MCF 10A (cell line): ENCODE results near the gene NUP54. TPM values are rescaled to one million over a fixed set of nuclear protein-coding genes. Genes with fewer than 3 reads are reported as not detected.

Experiments used
- BruUV-seq: library from RNA; stranded (reverse); fragments of 400-500 nt; replicated peaks from 2 replicates; lab custom pipeline; 2021; lab: Mats Ljungman, UMichigan
- CTCF ChIA-PET: fragments of 300-600 bp; sonication (Branson Sonifier 250); formaldehyde crosslinking; extraction: SDS; loops from one replicate; lab custom pipeline; 2021; ENCODE audit warnings: antibody characterized with exemption, inconsistent platforms; lab: Yijun Ruan, JAX
- POLR2A ChIA-PET: fragments of 300-600, 350-650 bp; sonication (Branson Sonifier 250); formaldehyde crosslinking; extraction: SDS; loops from one replicate; lab custom pipeline; 2020; ENCODE audit warnings: antibody characterized with exemption, inconsistent platforms; lab: Yijun Ruan, JAX
- DNase-seq: peaks from one replicate; pipeline ENCODE4 v3.0.0-alpha.2; 2018; ENCODE audit not compliant: unreplicated experiment
- H3K27ac Mint-ChIP-seq: one replicate; pipeline ENCODE4 v1.8.0; 2022; ENCODE audit warnings: mild to moderate bottlenecking, low read depth, mixed read lengths; ENCODE audit not compliant: unreplicated experiment
- H3K27me3 Mint-ChIP-seq: one replicate; pipeline ENCODE4 v1.8.0; 2022; ENCODE audit warnings: mixed read lengths; ENCODE audit not compliant: insufficient read depth, unreplicated experiment
- H3K36me3 Mint-ChIP-seq: one replicate; pipeline ENCODE4 v1.8.0; 2022; ENCODE audit warnings: mild to moderate bottlenecking, moderate library complexity, mixed read lengths; ENCODE audit not compliant: insufficient read depth, unreplicated experiment
- H3K4me1 Mint-ChIP-seq: one replicate; pipeline ENCODE4 v1.8.0; 2022; ENCODE audit warnings: mixed read lengths; ENCODE audit not compliant: insufficient read depth, unreplicated experiment
- H3K4me3 Mint-ChIP-seq: one replicate; pipeline ENCODE4 v1.8.0; 2022; ENCODE audit warnings: mild to moderate bottlenecking, moderate library complexity, mixed read lengths; ENCODE audit not compliant: unreplicated experiment
- H3K9me3 Mint-ChIP-seq: one replicate; pipeline ENCODE4 v1.8.0; 2022; ENCODE audit warnings: mixed read lengths; ENCODE audit not compliant: unreplicated experiment
- intact Hi-C: fragments of 100-400 bp; cut with micrococcal nuclease; formaldehyde crosslinking; loops from 2 replicates; pipeline ENCODE4 v1.14.1; 2022
- total RNA-seq: library from RNA; stranded (reverse); gene quantifications from 2 replicates; pipeline ENCODE4 v1.2.3, GENCODE V29; 2022
- TF ChIP-seq, protein P1 (sequence below): fragments of 200-600 bp; IDR thresholded peaks from one replicate; pipeline ENCODE4 v1.8.0; 2022; ENCODE audit warnings: antibody characterized with exemption, mild to moderate bottlenecking; ENCODE audit not compliant: unreplicated experiment

The NUP54 gene
- total RNA-seq, 1 experiment from 2014 or later, result 51.5 TPM

DNA sequence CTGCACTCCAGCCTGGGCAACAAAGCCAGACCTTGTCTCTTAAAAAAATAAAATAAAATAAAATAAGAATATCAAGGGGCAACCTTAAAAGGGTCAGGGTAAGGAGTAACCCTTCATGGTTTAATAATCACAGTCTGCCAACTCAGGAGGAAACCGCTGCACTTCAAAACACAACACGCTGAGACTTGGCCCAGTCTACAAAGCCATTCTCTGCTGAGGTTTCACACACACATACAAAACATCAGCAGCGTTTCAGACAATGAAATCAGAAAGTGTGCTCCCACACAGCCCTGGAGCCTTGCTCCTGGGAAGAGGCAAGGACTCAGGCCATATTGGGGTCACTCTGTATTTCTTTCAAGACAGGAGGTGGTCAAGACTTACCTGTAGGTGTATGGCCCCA is 47.1 kb upstream of the NUP54 start:
- H3K27me3 Mint-ChIP-seq, result no peaks in the 10 kb centered on the region
- POLR2A ChIA-PET, result interaction anchor here (0.6 to 0.9 kb wide), 3 partner anchors 16 to 471 kb away, joined by 3 read pairs; partner anchors contain the start of gene USO1
- intact Hi-C loops, result no loop called here

DNA sequence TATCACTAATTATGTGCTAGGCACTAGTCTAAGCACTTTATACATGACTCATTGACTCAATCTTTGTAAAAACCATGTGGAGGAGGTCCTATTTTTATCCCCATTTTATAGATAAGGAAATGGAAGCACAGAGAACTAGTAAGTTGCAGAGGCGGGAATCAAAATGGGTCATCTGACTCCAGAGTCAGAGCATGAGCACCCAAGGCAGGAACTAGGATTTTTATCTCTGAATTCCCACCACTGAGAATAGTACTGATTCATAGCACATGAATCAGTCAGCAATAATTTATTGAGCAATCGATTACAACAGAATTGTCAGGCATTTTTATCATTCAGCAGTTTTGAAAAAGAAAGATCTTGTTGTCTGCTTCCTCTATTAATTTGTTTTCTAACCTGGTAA is 46.1 kb upstream of the NUP54 start:
- H3K27ac Mint-ChIP-seq, result peak overlapping the region; percentile 94
- CTCF ChIA-PET, result interaction anchor here (0.6 to 1.9 kb wide), 2 partner anchors 15 to 60 kb away, joined by 3 to 13 read pairs; no protein-coding TSS in a partner anchor
- no peaks in the 10 kb centered on the region for H3K27me3 Mint-ChIP-seq
- peak overlapping the region; percentile 63 for H3K4me3 Mint-ChIP-seq
- peaks cover 33% of the 10 kb centered on the region for H3K4me1 Mint-ChIP-seq
- H3K9me3 Mint-ChIP-seq, result no peaks in the 10 kb centered on the region
- TF ChIP-seq, protein P1, sequence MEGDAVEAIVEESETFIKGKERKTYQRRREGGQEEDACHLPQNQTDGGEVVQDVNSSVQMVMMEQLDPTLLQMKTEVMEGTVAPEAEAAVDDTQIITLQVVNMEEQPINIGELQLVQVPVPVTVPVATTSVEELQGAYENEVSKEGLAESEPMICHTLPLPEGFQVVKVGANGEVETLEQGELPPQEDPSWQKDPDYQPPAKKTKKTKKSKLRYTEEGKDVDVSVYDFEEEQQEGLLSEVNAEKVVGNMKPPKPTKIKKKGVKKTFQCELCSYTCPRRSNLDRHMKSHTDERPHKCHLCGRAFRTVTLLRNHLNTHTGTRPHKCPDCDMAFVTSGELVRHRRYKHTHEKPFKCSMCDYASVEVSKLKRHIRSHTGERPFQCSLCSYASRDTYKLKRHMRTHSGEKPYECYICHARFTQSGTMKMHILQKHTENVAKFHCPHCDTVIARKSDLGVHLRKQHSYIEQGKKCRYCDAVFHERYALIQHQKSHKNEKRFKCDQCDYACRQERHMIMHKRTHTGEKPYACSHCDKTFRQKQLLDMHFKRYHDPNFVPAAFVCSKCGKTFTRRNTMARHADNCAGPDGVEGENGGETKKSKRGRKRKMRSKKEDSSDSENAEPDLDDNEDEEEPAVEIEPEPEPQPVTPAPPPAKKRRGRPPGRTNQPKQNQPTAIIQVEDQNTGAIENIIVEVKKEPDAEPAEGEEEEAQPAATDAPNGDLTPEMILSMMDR, result no peak
- intact Hi-C loops, result no loop called here
- POLR2A ChIA-PET, result interaction anchor here (0.7 to 2.0 kb wide), 7 partner anchors 10 to 181 kb away, joined by 3 to 8 read pairs (median 4); no protein-coding TSS in a partner anchor
- peaks cover 26% of the 10 kb centered on the region for H3K36me3 Mint-ChIP-seq
- DNase-seq, result peak; percentile 90
- BruUV-seq, result no TSS peak

More for the DNA sequence above, 47.1 kb upstream of the NUP54 start:
- CTCF ChIA-PET, result interaction anchor here (1.0 kb wide), 1 partner anchor 238 kb away, joined by 3 read pairs; no protein-coding TSS in a partner anchor
- Mint-ChIP-seq H3K9me3 (no peaks in the 10 kb centered on the region), H3K36me3 (peaks cover 26% of the 10 kb centered on the region), H3K4me3 (no peak overlapping the region), H3K4me1 (peaks cover 33% of the 10 kb centered on the region), H3K27ac (peak overlapping the region; percentile 94)
- TF ChIP-seq, protein P1, result no peak
- BruUV-seq, result no TSS peak
- no peak for DNase-seq

DNA sequence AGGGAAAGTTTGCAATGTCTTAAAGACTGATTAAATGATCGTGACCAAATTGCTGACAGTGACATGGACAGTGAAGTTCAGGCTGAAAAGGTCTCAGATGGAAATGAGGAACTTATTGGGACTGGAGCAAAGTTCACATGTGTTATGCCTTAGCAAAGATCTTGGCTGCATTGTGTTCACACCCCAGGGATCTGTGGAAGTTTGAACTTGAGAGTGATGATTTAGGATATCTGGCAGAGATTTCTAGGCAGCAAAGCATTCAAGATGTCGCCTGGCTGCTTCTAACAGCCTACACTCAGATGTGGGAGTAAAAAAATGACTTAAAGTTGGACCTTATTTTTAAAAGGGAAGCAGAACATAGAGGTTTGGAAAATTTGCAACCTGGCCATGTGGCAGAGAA is 44.0 kb upstream of the NUP54 start:
- intact Hi-C loops, result no loop called here

DNA sequence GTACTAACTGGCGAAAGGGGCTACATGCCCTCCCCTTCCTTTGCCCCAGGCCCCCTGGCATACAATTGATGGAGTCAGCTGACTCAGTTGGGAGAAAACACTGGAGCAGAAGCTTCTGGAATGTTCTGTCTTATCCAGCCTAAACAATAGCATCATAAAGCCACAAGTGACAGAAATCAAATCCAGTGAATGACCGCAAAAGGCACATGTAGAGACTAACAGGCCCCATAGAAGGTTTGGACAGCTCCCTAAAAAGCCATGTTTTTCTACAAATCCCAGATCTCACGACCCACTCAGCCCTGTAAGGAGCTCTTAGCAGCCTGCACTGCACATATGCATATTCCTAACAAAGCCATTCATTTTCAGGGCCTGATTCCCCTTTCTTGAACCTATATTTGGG is 40.4 kb upstream of the NUP54 start:
- ChIA-PET POLR2A (interaction anchor here (0.7 kb wide), 1 partner anchor 117 kb away, joined by 3 read pairs; no protein-coding TSS in a partner anchor), CTCF (interaction anchor here (0.7 to 2.9 kb wide), 2 partner anchors 9 to 317 kb away, joined by 3 to 24 read pairs; no protein-coding TSS in a partner anchor)
- peaks cover 7% of the 10 kb centered on the region for H3K4me1 Mint-ChIP-seq
- no peak overlapping the region for H3K4me3 Mint-ChIP-seq
- H3K9me3 Mint-ChIP-seq, result no peaks in the 10 kb centered on the region
- DNase-seq, result no peak
- intact Hi-C loops, result no loop called here
- H3K27ac Mint-ChIP-seq, result no peak overlapping the region
- no TSS peak for BruUV-seq
- TF ChIP-seq, protein P1, result no peak
- H3K27me3 Mint-ChIP-seq, result no peaks in the 10 kb centered on the region
- H3K36me3 Mint-ChIP-seq, result peaks cover 21% of the 10 kb centered on the region

More for the DNA sequence above, 44.0 kb upstream of the NUP54 start:
- no TSS peak for BruUV-seq
- DNase-seq, result no peak
- TF ChIP-seq, protein P1, result no peak
- Mint-ChIP-seq H3K4me3 (no peak overlapping the region), H3K27ac (no peak overlapping the region), H3K27me3 (no peaks in the 10 kb centered on the region), H3K36me3 (peaks cover 26% of the 10 kb centered on the region), H3K9me3 (no peaks in the 10 kb centered on the region), H3K4me1 (peaks cover 22% of the 10 kb centered on the region)
- ChIA-PET POLR2A (no interaction called here), CTCF (interaction anchor here (1.5 kb wide), 1 partner anchor 13 kb away, joined by 4 read pairs; no protein-coding TSS in a partner anchor)
